ENCODE measurements around the gene TSNAXIP1. TPM values are rescaled to one million over a fixed set of nuclear protein-coding genes. Genes with fewer than 3 reads are reported as not detected.
"Not testable (repeated sequence)": the region's sequence is repeated elsewhere in the genome, so short reads cannot be mapped to it uniquely, and the experiment has no call there.

Gene TSNAXIP1
- total and polyA plus RNA-seq, 9 donors, result 2.4 to 13.1 (median 3.2) TPM

DNA sequence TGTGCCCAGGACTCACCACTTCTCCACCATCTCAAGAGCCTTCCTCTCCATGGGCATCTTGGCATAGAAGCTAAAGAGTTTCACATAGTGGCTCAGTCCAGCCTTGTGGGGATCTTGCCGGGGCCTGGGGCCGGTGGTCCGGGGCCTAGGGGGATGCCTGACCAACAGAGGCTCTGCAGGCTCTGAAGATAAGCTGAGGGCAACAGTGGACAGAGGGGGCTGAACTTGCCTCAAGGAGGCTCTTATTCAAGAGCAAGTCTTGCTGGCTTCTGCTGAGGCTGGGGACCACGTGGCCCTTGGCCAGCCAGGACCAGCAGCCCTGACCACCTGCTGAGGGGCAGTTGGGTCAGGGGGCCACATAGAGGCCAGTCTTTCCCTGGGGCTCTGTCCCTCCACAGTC, 22.0 kb downstream of the TSNAXIP1 start:
- no peaks in the 10 kb centered on the region for H3K9me3 ChIP-seq
- intact Hi-C loops (cut with DNase I), result loop anchor here in 1 of 4 donors (10.0 kb wide), 1 partner anchor 206 kb away; no protein-coding TSS in a partner anchor
- H3K4me1 ChIP-seq (ENCODE audit: insufficient read depth), result peaks cover 4% of the 10 kb centered on the region
- TF ChIP-seq POLR2A (IDR thresholded peaks at IDR 0.05), result no peak
- TF ChIP-seq, protein P1, sequence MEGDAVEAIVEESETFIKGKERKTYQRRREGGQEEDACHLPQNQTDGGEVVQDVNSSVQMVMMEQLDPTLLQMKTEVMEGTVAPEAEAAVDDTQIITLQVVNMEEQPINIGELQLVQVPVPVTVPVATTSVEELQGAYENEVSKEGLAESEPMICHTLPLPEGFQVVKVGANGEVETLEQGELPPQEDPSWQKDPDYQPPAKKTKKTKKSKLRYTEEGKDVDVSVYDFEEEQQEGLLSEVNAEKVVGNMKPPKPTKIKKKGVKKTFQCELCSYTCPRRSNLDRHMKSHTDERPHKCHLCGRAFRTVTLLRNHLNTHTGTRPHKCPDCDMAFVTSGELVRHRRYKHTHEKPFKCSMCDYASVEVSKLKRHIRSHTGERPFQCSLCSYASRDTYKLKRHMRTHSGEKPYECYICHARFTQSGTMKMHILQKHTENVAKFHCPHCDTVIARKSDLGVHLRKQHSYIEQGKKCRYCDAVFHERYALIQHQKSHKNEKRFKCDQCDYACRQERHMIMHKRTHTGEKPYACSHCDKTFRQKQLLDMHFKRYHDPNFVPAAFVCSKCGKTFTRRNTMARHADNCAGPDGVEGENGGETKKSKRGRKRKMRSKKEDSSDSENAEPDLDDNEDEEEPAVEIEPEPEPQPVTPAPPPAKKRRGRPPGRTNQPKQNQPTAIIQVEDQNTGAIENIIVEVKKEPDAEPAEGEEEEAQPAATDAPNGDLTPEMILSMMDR (IDR thresholded peaks at IDR 0.05), result no peak
- no peaks in the 10 kb centered on the region for H3K36me3 ChIP-seq
- no peak overlapping the region for H3K27ac ChIP-seq
- H3K4me3 ChIP-seq, result no peak overlapping the region
- WGBS, 3 donors, result 88 to 93% (median 89%) methylated on average over 4 of the region's 4 CpGs
- no peak for DNase-seq
- no peaks in the 10 kb centered on the region for H3K27me3 ChIP-seq

DNA sequence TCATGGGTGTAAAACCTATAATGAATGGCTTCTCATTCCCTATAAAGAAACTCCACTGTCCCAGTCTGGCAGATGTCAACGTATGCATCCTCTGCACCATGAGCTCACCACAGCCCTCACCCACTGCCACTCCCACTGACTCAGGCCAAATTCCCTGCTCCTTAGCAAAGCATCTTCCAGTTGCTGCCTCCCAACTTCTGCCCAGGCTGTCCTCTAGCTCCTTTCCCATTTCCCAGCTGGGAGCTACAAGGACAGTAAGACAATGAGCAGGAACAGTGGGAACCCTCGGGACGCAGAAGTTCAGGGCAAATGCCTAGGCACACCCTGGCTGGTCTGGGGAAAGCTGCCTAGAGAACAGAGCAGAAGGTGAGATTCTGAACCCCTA, 26.3 kb downstream of the TSNAXIP1 start:
- 0 to 2% (median 2%) methylated on average over 3 of the region's 3 CpGs for WGBS, 3 donors
- DNase-seq, result no peak
- Histone ChIP-seq H3K4me3 (peak overlapping the region; percentile 52), H3K27me3 (no peaks in the 10 kb centered on the region), H3K27ac (peak overlapping the region in 1 of 2 donors; percentile 59), H3K9me3 (no peaks in the 10 kb centered on the region), H3K36me3 (no peaks in the 10 kb centered on the region), H3K4me1 (ENCODE audit: insufficient read depth) (peaks cover 4% of the 10 kb centered on the region)
- TF ChIP-seq EP300 (IDR thresholded peaks at IDR 0.05), result no peak
- no peak for TF ChIP-seq POLR2A (IDR thresholded peaks at IDR 0.05)
- TF ChIP-seq, protein P1 (IDR thresholded peaks at IDR 0.05), result no peak
- intact Hi-C loops (cut with DNase I), result no loop called here

DNA sequence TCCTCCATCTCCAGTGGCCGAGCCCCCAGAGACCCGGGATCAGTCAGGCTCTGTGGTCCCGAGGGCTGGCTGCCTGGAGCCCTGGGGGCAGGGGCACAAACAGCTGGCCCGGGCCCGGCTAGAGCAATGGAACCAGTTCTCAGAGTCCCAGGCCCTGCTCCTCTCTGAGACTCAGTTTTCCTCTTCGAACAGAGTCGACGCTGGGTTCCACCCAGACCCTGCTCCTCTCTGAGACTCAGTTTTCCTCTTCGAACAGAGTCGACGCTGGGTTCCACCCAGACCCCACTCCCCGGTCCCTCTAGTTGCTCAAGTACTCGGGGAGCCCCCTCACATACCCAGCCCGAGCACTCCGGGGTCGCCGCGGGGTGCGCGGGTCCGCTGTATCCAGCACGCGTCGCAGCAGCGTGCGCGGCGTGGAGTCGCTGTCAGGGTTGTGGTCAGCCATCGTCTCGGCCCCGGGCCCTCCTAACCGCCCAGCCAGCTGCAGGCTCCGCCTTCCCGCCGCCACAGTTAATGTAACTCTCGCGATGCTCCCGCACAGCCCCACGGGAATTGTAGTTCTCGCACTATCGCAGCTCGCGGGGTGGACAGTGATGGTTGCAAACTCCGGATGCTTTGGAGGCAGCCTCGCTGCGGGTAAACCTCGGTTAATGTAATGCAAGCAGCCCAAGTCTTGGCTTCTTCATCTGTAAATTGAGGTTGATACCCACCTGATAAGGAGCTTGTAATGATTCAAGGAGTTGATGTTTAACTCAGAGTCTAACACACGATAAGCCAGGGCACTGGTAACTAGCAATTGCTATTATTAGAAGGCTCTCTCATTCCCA, 26.9 kb downstream of the TSNAXIP1 start:
- WGBS, 3 donors, result 0 to 1% (median 0%) methylated on average over 47 to 49 of the region's 49 CpGs
- Histone ChIP-seq H3K27me3 (no peaks in the 10 kb centered on the region), H3K36me3 (no peaks in the 10 kb centered on the region), H3K4me1 (ENCODE audit: insufficient read depth) (peaks cover 4% of the 10 kb centered on the region), H3K27ac (peak overlapping the region in 1 of 2 donors; percentile 59), H3K4me3 (peak overlapping the region; percentile 52), H3K9me3 (no peaks in the 10 kb centered on the region)
- DNase-seq, result peak; percentile 90 to 96 (median 95)
- intact Hi-C loops (cut with DNase I), result no loop called here
- TF ChIP-seq POLR2A (IDR thresholded peaks at IDR 0.05), result peak; percentile 59
- TF ChIP-seq EP300 (IDR thresholded peaks at IDR 0.05), result no peak

DNA sequence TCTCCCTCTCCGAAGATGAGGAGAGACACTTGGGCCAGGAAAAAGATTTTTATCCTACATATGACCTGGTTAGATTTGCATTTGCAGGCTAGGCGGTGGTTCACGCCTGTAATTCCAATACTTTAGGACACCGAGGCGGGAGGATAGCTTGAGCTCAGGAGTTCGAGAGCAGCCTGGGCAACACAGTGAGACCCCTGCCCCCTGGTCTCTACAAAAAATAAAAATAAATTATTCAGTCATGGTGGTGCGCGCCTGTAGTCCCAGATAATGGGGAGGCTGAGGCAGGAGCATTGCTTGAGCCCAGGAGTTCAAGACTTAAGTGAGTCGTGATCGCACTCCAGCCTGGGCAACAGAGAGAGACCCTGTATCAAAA, 27.5 kb downstream of the TSNAXIP1 start:
- 75 to 80% (median 80%) methylated on average over 10 of the region's 10 CpGs for WGBS, 3 donors
- DNase-seq, result no peak
- Histone ChIP-seq H3K27me3 (no peaks in the 10 kb centered on the region), H3K9me3 (no peaks in the 10 kb centered on the region), H3K27ac (peak overlapping the region in 1 of 2 donors; percentile 59), H3K36me3 (no peaks in the 10 kb centered on the region), H3K4me1 (ENCODE audit: insufficient read depth) (peaks cover 4% of the 10 kb centered on the region), H3K4me3 (peak overlapping the region; percentile 52)
- intact Hi-C loops (cut with DNase I), result no loop called here
- TF ChIP-seq, protein P1 (IDR thresholded peaks at IDR 0.05), result no peak
- TF ChIP-seq POLR2A (IDR thresholded peaks at IDR 0.05), result no peak

DNA sequence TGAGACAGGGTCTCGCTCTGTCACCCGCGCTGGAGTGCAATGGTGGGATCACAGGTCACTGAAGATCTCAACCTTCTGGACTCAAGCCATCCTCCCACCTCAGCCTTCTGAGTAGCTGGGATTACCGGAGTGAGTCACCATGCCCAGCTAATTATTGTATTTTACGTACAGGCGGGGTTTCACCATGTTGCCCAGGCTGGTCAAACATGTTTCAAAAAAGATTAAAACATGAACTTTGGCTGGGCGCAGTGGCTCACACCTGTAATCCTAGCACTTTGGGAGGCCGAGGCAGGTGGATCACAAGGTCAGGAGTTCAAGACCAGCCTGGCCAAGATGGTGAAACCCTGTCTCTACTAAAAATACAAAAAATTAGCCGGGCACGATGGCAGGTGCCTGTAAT, 30.5 kb downstream of the TSNAXIP1 start:
- H3K27me3 ChIP-seq; intact Hi-C loops (cut with DNase I); H3K36me3 ChIP-seq; H3K4me1 ChIP-seq (ENCODE audit: insufficient read depth); H3K9me3 ChIP-seq; H3K27ac ChIP-seq; H3K4me3 ChIP-seq; DNase-seq: not testable (repeated sequence)
- 89 to 97% (median 90%) methylated on average over 10 of the region's 10 CpGs for WGBS, 3 donors
